GM18873 (cell line): ENCODE data around the gene CIAO2B.
"Not testable (repeated sequence)": the region's sequence is repeated elsewhere in the genome, so short reads cannot be mapped to it uniquely, and the experiment has no call there.

Experiments used
- ATAC-seq: cut with Tn5 transposase; IDR thresholded peaks from one replicate; pipeline ENCODE4 v1.9.1; 2021; ENCODE audit warnings: mild to moderate bottlenecking, moderate library complexity, moderate number of reproducible peaks; ENCODE audit not compliant: unreplicated experiment, low FRiP score

CIAO2B gene

GRCh38 chr16:66934138-66934838 is at the start of gene CIAO2B:
CIAO2B (minus strand) TSS chr16:66934402; CDS start chr16:66934364, 38 bp downstream.
- peak; percentile 40 for ATAC-seq

DNA sequence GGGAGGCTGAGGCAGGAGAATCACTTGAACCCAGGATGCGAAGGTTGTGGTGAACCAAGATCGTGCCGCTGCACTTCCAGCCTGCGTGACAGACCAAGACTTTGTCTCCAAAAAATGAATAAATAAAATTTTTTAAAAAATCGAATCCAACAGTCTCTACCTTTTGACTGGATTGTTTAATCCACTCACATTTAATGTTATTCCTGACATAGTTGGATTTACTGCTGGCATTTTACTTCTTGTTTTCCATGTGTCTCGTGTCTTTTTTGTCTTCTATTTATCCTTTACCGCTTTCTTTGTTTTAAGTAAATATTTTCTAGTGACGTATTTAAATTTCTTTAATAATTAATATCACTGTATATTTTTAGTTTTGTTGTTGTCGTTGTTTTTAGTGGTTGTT is 48.8 kb upstream of the CIAO2B start:
- no peak for ATAC-seq

DNA sequence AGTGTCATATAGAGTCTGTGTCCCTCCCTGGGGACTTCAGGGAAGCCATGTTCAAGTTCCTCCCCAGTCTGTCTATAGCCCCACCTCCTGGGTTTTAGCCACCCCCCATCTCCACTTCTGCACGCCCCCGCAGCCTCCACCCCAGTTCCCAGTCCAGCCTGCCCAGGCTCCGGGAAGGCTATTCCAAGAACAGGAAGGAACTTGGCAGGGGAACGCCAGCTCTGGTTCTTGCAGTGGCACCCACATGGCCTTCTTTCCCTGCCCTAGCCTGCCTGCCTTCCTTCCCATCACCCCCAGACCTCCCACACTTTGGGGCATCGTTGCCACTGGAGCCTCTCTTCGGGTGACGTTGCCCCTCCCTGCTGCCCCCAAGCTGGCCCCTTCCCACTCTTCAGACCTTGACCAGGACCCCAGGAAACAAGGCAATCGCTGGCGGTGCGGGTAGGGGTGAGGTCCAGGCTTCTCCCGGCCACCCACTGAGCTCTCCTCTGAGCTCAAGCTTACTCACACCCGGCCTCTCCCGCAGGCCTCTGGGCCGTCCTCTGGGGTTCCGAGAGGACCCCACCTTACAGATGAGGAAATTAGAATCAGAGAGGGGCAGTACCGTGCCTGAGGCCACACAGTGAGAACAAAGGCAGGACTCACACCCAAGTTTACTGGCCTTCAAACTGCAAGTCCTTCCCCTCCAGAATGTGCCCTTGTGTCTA is 45.0 kb upstream of the CIAO2B start:
- no peak for ATAC-seq

DNA sequence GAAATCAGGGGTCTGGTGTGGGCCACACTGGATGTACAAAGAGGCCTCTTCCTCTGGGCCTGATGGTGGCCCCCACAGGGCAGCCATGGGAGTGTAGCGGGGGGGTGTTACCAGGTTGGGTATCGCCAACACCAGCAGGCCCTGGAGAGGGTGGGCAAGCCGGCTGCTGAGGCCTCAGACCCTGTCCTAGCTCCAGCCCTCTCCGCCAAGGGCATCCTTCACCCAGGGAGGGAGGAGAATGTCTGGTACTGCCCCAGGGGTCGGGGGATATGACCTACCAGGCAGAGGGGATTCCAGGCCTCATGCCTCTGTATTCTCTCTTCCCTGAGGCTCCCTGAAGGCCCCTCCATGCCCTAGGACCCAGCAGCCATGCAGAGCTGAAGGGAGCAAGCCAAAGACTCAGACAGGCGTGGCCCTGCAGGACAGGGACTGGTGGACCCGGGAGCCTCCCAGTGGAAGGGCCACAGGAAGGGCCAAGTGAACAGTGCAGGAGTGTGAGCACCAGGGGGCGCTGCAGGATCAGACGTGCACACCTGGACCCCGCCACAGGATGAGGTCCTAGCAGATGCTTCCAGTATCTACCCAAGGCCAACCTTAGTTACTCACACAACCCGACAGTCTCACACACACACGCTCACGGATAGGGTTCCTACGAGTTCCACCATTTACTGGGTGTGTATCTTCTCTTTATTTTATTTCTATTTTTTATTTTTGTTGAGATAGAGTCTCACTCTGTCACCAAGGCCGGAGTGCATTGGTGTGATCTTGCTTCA is 43.3 kb upstream of the CIAO2B start:
- no peak for ATAC-seq

- ATAC-seq: no peak
These were observed 42.5 kb upstream of the CIAO2B start for GRCh38 chr16:66976746-66977145.

GRCh38 chr16:66975302-66975893 is 41.2 kb upstream of the CIAO2B start:
- ATAC-seq: no peak

DNA sequence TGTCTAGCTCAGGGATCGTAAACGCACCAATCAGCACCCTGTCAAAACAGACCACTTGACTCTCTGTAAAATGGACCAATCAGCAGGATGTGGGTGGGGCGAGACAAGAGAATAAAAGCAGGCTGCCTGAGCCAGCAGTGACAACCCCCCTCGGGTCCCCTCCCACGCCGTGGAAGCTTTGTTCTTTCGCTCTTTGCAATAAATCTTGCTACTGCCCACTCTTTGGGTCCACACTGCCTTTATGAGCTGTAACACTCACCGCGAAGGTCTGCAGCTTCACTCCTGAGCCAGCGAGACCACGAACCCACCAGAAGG is 40.7 kb upstream of the CIAO2B start:
- not testable (repeated sequence) for ATAC-seq

DNA sequence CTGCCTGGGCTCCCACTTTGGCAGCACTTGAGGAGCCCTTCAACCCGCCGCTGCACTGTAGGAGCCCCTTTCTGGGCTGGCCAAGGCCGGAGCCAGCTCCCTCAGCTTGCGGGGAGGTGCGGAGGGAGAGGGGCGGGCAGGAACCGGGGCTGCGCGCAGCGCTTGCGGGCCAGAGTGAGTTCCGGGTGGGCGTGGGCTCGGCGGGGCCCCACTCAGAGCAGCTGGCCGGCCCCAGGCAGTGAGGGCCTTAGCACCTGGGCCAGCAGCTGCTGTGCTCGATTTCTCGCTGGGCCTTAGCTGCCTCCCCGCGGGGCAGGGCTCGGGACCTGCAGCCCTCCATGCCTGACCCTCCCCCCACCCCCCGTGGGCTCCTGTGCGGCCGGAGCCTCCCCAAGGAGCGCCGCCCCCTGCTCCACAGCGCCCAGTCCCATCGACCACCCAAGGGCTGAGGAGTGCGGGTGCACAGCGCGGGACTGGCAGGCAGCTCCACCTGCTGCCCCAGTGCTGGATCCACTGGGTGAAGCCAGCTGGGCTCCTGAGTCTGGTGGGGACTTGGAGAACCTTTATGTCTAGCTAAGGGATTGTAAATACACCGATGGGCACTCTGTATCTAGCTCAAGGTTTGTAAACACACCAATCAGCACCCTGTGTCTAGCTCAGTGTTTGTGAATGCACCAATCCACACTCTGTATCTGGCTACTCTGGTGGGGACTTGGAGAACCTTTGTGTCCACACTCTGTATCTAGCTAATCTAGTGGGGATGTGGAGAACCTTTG is 40.1 kb upstream of the CIAO2B start:
- ATAC-seq: not testable (repeated sequence)

- ATAC-seq: no peak
These were observed 39.5 kb upstream of the CIAO2B start for GRCh38 chr16:66973716-66974115.

DNA sequence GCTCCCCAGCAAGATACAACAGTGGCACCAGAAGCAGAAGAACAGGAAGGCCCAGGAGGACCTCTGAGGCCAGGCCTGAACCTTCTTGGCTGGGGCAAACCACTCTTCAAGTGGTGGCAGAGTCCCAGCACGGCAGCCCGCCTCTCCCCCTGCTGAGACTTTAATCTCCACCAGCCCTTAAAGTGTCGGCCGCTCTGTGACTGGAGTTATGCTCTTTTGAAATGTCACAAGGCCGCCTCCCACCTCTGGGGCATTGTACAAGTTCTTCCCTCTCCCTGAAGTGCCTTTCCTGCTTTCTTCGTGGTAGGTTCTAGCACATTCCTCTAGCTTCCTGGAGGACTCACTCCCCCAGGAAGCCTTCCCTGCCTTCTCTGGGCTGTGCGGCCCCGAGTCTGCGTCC is 38.8 kb upstream of the CIAO2B start:
- ATAC-seq: no peak

DNA sequence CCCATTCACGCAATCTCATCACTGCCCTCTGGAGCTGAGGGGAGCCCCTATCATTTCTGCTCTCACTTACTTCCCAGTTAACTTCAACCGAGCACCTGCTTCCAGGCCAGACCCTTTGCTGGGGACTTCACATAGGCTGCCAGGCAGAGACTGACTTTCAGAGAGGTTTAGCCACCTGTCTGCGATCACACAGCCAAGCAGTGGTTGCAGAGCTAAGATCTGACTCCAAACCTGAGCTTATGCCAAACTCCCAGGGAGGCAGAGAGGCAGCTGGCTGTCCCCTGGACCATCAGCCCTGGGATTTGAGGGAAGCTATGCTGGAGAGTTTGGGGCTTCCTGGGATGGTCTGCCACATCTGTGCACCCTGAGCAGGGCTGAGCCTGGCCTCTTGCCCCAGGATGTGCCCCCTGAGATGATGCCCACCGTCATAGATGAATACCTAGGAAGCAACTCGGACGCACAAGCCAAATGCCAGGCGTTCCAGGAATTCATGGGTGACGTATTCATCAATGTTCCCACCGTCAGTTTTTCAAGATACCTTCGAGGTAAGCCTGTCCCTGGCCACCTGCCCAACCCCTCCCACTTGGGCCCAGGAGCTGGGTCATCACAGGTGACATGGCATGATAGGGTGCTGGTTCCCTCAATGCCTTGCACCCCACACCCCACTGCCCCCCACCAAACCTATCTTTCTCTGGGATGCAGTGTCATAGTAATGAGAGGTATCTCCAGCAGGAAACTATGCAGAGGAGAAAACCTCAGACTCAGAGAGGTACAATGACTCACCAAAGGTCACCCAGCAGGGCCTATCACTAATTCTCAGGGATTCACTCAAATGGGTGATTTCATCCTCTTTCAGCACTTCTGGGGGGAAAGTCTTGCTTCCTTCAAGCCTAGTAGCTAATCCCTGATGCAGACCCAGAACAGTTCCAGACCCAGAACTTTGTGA is 36.8 kb upstream of the CIAO2B start:
- ATAC-seq: no peak

- ATAC-seq: no peak
These were observed 34.6 kb upstream of the CIAO2B start for GRCh38 chr16:66968847-66969246.

DNA sequence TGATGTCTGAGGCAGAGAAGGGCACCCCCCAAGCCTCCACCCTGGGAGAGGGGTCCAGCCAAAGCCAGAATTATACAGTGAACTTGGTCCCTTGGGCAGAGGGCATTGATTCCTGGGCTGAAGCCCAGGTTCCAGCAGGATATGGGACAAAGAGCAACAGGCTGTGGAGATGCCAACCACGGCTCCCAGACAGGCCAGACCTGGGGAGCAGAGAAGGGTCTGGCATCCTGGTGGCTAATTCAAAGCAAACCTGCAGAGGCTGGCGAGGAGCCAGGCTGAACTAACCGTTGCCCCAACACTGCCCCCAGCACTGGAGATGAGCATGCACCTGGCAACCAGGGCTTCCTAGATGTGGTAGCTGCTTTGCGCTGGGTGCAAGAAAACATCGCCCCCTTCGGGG is 29.8 kb upstream of the CIAO2B start:
- ATAC-seq: no peak

DNA sequence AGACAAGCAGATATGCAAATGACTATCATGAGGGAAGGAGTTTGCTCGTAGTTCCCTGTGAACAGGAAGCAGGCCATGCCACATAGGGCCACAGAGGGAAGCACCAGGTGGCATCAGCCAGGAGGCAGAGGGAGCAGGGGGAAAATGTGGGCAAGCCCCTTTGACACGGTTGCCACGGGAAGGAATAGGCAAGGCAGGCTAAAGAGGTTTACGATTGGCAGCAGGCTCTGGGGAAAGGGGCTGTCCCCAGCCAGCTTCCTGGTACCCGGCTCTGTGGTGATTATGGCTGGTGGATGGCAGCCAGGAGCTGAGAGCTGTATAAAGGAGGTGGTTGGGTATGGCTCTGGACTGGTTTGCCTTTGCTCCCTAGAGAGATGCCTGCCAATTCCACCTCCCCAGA is 27.7 kb upstream of the CIAO2B start:
- no peak for ATAC-seq

DNA sequence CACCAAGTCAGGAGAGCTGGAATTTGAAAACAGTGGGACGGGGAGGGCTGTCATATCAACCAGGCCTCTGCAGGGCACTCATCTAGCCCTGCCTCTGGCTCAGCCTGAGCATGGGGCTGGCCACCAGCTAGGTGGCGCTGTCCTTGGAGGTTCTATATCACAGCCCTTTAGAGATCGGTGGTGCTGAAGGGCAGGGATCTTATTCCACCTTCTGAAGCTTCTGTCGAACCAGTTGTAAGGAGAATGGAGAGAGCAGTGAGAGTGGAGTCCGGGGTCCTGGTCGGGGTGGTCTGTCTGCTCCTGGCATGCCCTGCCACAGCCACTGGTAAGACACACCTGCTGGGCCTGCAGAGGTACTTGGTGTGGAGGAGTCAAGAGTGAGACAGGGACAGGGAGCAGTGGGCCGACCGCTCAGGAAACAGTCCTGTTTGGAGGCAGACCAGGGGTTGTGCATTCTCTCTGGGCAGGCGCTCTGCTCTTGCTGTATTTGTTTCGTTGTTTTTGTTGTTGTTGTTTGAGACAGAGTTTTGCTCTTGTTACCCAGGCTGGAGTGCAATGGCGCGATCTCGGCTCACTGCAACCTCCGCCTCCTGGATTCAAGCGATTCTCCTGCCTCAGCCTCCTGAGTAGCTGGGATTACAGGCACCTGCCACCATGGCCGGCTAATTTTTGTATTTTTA is 27.0 kb upstream of the CIAO2B start, which contains the start of gene CES3:
Gene CES3, plus strand, starts transcription at position 202 of the 680 bp plus-strand sequence. Its CDS starts 42 bp downstream, at position 244.
- ATAC-seq: no peak

DNA sequence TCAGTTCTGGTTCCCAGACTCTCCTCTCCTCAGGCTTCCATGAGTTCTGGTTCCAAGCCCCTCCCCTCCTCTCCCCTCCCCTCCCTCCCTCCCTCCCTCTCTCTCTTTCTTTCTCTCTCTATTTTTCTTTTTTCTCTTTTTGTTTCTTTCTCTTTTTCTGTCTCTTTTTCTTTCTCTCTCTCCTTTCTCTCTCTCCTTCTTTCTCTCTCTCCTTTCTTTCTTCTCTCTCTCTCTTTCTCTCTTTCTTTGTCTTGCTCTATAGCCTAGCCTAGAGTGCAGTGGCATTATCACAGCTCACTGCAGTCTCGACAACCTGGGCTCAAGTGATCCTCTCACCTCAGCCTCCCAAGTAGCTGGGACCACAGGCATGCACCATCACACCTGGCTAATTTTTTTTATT is 26.1 kb upstream of the CIAO2B start:
- ATAC-seq: no peak

- ATAC-seq: no peak
These were observed 25.5 kb upstream of the CIAO2B start for GRCh38 chr16:66959704-66960161.

DNA sequence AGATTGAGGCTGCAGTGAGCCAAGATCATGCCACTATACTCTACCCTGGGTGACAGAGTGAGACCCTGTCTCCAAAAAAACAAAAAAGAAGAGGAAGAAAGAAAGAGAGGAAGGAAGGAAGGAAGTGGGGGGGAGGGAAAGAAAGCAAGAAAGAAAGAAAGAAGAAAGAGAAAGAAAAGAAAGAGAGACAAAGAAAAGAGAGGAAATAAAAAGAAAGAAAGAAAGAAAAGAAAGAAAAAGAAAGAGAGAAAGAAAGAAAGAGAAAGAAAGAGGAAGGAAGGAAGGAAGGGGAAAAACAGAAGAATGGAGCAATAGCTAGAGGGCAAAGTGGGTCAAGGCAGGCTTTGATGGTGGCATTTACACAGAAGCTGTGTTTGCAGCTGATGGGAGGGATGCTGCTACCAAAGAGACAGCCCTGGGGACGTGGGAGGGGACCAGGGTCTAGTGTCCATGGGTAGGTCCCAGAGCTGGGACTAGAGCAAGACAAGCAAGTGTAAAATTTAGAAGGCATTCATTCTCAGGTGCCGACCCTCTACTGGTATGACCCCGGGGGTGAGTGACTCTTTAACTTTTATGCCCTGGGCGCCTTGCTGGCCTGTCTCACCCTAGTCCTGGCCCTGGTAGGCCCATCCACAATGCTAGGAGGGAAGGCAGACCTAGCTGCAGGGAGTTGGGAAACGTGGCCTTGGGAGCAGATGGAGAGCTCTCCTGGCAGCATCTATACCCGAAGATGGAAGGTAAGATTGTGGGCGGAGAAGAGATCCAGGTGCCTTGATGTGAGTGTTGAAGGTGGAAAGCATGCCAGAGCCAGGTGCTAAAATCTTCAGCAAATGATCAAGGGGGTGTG is 24.9 kb upstream of the CIAO2B start:
- no peak for ATAC-seq
